C1 segment of cervical spinal cord (tissue), 14 donors: ENCODE results near the gene CFAP47.
A peak's percentile ranks its signal among the peaks of the same experiment; 100 is the strongest.
"Not testable (repeated sequence)": the region's sequence is repeated elsewhere in the genome, so short reads cannot be mapped to it uniquely, and the experiment has no call there.

Source experiments
- DNase-seq, 14 donors: peaks; one replicate each; lab custom pipeline; 2025; lab: John Stamatoyannopoulos, UW

The CFAP47 gene, protein sequence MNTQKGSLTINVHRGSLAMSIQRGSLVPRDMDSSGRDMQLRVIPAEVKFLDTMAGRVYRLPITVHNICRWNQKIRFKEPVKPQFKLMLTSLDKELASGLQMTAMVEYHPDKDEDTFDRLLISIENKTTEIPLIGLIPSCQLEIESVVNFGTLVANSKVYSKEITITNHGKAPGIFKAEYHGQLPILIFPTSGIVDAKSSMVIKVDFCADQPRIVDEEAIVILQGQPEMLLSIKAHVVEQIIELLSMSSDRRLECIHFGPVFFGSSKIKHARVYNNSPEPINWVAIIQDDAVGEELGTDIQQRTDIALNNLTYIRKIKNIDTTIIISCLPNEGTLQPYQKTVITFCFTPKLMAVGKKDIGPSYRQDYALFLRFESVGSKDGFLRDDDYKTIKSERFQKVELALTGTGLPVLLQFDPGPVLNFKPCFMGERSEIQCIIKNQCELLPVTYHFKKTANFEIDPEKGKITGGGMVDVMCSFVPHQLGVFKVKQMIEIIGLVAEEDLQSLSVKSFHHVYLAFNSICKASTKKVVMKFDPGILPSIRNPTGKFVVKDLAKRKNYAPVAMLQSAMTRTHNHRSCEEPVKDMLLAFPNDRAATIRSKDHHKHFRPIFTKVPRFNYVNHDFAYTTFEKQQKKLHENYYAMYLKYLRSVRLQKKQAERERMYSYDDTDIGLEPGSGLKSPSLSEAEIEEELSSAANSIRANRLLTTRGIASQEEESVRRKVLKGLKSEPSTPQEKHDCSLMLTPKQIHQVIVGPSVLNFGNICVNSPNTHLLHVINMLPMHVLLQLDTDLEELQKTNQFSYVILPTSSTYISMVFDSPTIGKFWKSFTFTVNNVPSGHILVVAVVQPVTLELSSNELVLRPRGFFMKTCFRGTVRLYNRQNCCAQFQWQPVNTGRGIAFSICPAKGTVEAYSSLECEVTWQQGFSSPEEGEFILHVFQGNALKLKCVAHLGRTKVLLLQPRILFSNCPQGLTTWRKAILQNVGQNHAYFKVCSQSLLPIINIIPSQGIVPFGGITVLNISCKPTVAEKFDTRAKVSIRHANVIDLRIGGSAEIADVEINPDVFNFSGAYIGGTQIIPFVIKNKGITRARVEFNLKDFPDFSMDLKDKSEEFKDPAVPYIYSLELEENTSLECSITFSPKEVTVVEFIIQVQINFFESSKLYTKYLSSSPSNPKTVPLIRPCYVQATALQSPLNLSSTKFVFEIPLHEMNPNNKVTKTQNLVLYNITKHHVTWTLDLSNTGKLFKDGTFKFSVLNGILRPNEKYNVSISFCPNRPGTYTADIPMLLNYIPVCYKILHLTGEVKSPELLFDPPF (N-terminal part only)

DNA sequence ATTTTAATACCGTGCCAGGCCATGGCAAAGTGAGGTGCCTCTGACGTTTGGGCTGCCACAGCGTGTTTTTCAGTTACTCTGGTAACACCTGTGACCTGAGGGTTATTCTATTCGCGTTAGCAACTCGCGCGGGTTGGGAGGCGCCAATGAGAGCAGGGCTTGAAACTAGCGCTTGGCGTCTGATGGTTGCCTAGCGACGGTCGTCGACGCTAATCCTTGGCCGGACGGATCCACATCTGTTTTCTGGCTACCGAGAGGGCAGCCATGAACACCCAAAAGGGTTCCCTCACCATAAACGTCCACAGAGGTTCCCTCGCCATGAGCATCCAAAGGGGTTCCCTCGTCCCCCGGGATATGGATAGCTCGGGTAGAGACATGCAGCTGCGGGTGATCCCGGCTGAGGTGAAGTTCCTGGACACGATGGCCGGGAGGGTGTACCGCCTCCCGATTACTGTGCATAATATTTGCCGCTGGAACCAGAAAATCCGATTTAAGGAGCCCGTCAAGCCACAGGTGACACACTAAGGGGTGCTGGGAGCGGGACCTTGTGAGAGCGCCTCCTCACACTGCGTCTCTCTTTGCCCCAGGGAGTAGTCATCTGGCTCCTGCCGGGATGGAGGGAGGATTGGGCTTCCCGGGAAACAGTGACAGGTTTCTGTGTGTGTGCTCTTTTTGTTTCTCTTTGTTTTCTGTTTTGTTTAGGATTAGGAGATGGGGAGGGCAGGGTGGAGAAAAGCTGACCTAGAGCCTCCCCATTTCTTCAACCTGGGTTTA lies at the start of gene CFAP47:
Gene CFAP47 (plus strand): TSS at position 199 of the 774 bp plus-strand sequence. CDS start 66 bp downstream, at position 265.
- peak in 5 of 14 donors; percentile 0 to 23 (median 2) for DNase-seq

DNA sequence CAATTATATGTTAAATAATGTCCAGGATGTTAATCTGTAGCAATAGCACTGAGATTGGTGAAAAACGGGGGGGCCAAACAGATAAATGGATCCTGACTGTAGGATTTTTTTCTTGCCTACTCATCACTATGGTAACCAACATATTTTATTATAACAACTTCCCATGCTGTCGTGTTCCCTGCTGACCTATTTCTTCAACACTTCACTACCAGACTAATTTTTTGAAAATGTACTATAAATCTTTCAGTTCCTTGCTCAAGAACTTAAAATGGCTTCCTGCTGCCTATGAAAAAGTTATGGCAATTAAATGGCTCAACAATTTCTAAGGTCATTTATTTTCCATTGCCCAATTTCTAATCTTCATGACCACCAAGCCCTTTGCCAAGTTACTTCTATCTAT lies 38.9 kb upstream of the CFAP47 start:
- DNase-seq = no peak

DNA sequence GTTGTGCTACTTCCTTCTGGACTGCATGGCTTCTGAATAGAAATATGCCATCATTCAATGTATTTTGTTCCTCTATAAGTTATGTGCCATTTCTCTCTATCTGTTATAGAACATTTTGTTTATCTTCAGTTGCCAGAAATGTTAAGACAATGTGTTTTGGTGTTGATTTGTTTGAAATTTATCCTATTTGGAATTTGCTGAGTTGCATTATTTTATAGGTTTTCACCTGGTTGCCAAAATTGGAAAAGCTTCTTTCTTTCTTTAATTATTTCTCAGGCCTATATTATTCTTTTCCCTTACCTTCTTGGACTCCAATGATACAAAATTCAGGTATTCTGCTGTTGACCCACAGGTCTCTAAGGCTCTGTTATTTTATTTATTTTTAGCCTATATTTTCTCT lies 33.4 kb upstream of the CFAP47 start:
- DNase-seq = no peak

DNA sequence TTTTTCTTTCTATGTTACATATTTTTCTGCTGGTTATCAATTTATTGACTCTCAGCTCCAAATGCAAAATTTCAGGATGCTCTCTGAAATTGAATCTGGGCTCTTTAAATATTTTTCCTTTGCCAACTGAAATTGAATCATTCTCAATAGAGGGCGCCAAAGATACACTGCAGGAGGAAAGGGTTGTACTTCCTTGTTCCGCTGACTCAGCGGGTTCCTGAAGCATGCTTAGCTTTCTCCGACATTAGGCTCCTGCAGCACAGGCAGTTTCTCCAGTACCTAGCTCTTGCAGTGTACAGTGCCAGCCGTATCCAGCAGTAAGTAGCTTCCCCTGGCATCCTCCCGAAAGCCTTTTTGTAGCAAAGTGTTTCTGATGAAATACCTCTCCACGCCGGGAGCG lies 28.8 kb upstream of the CFAP47 start:
- peak in 2 of 14 donors; percentile 1 to 3 for DNase-seq

DNA sequence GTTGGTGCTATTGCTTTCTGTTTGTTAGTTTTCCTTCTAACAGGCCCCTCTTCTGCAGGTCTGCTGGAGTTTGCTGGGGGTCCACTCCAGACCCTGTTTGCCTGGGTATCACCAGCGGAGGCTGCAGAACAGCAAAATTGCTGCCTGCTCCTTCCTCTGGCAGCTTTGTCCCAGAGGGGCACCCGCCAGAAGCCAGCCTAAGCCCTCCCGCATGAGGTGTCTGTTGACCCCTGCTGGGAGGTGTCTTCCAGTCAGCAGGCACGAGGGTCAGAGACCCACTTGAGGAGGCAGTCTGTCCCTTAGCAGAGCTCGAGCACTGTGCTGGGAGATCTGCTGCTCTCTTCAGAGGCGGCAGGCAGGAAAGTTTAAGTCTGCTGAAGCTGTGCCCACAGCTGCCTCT lies 67.3 kb downstream of the CFAP47 start:
- DNase-seq = not testable (repeated sequence)

DNA sequence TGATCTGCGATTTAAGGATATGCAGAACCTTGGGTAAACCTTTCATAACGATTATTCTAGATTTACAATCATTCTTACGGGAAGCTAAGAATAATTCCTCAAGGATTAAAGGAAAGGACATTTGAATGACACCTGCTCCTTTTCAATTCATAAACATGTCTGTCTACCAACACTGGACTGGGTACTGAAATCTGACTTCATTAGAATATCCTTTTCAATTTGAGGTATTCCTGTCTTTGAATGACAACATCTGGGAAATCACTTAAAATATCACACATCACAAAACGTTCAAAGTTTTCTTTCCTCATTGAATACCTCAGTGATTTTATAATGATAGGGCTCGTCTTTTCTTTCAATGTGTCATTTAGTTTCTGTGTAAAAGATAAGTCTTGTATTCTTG lies 87.7 kb downstream of the CFAP47 start:
- DNase-seq = no peak

DNA sequence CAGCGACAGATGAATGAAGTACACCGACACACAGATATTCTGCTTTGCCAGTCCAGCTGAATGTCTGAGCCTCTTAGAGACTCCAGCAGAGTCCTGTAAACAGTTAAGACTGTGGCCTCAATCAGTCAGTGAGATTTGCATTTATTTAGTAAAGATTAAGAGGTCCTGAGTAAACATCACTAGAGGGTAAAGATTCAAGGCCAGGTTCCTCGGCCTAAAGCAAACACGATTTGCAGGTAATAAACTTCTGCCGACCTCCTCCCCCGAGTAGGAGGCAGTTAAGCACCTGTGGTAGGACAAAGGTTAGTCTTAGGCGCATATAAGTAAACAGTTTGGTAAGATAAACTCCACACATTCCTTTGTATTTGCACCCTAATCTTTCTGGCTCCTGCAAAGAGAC lies 99.6 kb downstream of the CFAP47 start:
- no peak for DNase-seq

DNA sequence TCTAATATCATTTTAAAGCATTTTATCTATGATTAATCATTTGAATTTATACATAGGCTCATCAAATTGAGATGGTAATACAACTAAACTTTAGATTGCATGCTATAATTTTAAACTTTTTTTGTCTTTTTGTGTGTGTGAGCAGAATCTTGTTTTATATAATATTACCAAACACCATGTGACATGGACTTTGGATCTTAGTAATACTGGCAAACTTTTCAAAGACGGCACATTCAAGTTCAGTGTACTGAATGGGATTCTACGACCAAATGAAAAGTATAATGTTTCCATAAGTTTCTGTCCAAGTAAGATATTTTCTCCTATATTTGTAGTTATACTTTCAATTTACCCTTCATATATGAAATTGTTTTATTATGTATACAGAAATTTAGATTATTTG lies 116.0 kb downstream of the CFAP47 start:
- no peak for DNase-seq

DNA sequence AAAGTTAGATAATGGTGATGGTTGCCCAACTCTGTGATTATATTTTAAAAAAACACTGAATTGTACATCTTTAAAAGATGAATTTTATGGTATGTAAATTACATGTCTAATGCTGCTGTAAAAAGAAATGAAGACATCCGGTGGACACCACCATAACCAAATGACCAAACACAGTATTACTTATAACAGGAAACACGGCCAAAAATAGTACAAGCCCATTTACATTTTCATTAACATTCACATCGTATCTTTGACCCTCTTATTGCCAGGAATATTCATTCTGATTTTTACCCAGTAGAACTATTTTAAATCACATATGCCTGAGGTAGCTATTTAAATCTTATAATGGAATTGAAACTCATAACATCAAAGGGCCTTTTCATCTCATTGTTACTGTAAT lies 143.2 kb downstream of the CFAP47 start:
- DNase-seq = no peak

DNA sequence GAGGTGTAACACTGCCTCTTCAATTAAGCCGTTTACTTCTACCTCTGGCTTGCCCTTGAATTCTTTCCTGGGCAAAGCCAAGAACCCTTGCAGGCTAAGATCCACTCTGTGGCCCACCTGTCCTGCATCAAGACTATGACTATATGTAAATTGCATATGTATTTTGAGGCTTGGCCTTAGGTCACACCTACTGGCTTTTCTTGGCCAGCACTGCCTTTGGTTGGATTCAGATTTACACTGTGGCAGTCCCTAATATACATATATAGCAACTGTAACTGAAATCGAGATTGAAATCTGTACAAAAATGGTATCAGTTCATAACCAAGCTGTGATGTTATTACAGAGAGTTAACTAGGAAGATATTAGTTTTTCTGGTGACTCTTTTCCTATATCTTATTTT lies 151.5 kb downstream of the CFAP47 start:
- no peak for DNase-seq

DNA sequence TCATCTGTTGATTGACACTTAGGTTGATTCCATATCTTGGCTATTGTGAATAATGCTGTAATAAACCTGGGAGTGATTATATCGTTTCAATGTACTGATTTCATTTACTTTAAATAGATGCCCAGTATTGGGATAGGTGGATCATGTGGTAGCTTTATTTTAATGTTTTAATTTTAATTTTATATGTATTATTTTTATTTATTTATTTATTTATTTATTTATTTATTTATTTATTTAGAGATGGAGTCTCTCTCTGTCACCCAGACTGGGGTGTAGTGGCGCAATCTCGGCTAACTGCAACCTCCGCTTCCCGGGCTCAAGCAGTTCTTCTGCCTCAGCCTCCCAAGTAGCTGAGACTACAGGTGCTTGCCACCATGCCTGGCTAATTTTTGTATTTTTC lies 155.5 kb downstream of the CFAP47 start:
- DNase-seq = not testable (repeated sequence)

DNA sequence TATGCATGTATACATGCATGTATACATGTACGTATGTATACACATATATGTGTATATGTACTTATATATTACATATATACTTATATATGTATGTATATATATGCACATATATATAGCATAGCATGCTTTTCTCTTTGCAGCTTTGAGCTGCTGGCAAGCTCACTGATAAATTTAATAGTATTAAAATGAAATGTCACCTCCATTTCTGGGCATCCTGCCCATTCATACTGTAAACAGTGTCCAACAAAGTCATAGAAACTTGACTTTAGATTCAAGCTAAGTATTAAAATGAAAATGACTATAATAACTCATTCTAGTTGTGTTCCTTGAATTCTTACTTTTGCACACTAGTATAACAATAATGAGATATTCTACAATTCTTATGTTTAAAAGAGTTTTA lies 163.7 kb downstream of the CFAP47 start:
- no peak for DNase-seq

DNA sequence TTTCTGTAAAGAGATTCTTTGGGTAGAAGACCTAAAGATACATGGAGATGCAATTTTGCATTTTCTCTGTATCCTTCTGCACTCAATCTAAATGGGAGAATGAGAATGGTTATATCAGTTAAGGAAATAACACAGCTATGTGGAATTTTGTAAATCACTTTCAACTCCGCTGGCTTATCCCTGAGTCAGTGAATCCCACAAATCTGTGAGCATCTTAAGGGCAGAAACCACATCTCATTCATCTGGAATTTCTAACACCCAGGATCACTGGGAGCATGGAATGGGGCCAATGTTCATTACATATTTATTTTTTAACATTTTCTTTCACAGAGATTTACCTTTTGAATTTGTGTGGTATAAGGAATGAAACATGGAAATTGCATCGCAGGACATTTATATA lies 167.8 kb downstream of the CFAP47 start:
- DNase-seq = no peak

DNA sequence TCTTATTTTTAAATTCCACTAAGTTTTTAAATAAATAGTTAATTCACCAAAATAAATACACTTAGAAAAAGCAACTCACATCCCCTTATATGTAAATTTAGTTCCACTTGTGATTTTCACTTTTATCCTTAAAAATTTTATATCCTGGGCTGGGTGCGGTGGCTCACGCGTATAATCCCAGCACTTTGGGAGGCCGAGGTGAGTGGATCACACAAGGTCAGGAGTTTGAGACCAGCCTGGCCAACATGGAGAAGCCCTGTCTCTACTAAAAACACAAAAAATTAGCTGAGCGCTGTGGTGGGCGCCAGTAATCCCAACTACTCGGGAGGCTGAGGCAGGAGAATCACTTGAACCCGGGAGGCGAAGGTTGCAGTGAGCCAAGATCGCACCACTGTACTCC lies 169.4 kb downstream of the CFAP47 start:
- DNase-seq = not testable (repeated sequence)

DNA sequence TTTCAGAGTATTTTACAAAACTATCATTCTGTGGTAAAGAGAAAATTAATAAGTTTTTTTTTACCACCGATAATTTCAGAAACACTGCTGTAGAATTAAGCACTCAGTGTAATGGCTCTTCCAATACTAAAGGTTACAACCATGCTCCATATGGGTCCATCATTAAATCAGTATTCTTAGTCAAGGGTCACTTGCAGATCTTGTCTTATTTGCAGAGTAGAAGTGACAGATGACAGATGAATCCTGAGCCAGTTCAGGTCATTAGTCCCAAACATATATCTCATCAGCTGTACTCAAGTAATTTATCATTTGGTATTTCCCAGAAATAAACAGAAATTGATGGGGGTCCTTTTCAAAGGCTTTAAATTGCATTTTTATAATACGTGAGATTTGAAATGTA lies 182.9 kb downstream of the CFAP47 start:
- no peak for DNase-seq

DNA sequence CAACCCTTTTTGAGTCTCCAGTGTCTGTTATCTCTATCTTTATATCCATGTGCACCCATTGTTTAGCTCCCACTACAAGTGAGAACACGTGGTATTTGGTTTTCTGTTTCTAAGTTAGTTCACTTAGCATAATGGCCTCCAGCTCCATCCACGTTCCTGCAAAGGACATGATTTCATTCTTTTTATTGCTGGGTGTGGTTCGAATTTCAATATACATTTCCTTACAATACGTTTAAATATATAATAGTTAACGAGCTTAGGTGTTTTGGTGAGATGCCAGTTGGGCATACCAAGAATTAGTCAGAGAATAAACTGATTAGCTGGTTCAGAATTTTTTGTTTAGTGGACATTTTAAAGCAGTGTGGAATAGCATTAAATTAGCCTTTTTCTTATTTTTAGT lies 196.7 kb downstream of the CFAP47 start:
- no peak for DNase-seq

DNA sequence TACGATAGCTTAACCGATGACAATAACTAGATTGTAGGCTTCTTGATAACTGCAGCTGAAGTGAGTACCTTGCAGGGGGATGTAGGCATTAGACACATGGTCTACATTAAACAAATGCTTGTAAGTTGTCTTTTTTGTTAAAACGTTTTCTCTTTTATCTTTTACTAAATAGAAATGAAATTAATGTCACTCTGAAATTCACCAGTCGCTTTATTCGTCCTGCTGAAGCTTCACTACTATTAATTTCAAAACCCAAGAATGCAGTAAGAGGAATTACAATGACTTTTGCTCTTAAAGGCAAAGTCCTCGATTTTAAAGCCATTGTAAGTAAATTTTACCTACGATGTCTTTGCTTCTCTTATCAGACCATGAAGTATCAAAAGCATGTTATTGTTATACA lies 239.7 kb downstream of the CFAP47 start:
- no peak for DNase-seq

DNA sequence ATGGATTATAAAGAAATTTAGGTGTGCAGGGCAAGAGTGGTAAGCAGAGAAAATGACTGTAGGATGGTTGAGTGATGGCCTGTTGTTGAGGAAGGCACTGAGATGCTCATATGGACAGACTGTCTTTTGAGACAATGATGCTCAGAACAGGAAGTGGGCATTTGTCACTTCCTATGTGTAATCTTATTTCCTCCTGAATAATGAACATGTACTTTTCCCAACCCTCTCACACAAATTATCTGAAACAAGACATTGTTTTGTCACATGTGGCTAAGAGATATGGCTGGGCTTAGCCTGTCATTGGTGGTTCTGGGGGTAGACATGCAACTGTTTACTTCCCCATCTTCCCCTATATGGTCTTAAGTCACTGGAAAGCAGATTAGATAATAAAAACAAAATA lies 240.5 kb downstream of the CFAP47 start:
- DNase-seq = no peak

DNA sequence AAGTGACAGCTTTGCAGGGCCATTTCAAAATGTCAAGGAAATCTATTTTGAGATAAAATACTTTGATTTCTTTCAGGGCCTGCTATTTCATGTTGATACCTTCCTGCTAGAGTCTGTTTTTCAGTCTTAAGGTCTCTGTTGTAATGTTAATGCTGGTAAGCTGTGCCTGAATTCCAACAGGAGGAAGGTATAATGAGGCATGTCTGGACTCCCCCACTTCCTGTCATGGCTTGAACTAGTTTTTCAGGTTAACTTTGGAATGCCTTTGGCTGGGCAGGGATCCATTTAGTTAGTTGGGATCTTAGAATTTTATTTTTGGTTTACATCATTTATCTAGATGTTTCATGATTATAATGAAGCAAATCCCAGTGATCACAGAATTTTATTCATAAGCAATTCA lies 279.0 kb downstream of the CFAP47 start:
- no peak for DNase-seq

DNA sequence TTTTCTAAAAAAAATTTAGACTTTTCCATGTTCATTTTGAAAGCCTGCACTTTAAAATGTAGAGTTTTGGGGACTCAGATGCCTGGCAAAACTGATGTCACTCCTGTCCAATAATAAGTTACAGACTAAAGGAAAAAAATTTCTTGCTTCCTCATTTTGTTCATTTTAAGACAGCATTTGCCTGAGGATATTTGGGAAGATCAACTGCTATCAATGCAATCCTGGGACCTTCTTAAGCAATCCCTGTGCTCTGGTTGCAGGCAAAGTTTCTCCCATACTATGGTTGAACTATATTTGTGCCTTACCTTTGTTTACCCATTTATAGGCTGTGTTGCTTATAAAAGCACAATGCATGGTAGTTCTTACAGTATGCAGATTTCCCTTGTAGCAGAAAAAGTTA lies 280.4 kb downstream of the CFAP47 start:
- DNase-seq = no peak

DNA sequence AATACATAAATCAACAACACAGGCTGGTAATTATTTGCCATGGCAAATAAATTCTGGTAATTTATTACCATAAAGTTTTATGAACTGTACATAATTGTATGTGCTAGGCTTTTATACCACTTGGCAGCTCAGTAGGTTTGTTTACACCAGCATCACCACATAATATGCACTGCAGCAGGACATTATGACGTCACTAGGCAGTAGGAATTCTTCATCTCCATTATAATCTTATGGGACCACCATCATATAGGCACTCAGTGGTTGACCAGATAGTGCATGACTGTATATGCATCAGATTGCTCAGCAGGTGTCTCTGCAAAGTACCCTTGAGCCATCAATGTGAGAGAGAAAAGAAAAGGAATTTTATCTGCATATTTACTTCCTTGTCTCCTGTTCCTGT lies 295.4 kb downstream of the CFAP47 start:
- DNase-seq = no peak
